OCI-LY1 (cell line): Measurements from ENCODE around the gene SGO2.

ENCODE experiments used
- H2AFZ ChIP-seq: fragments of 200-600 bp; sonication (generic), shearing (Covaris generic); 2 replicates; pipeline ENCODE4 v1.6.0; 2014; ENCODE audit warnings: antibody characterized with exemption, mild to moderate bottlenecking, low read length
- H3F3A ChIP-seq: fragments of 200-600 bp; sonication (generic), shearing (Covaris generic); 2 replicates; pipeline ENCODE4 v1.6.0; 2014; ENCODE audit warnings: mild to moderate bottlenecking, antibody characterized with exemption, low read length, moderate library complexity; ENCODE audit not compliant: insufficient read depth
- H3K27ac ChIP-seq: fragments of 200-600 bp; sonication (generic); 2 replicates; pipeline ENCODE4 v1.5.1; 2014; ENCODE audit warnings: low read length, mixed run types, mild to moderate bottlenecking, low read depth; ENCODE audit not compliant: poor library complexity, severe bottlenecking
- H3K27me3 ChIP-seq: fragments of 200-600 bp; sonication (generic); 2 replicates; pipeline ENCODE4 v1.6.0; 2014; ENCODE audit warnings: antibody characterized with exemption, mild to moderate bottlenecking, low read length, moderate library complexity; ENCODE audit not compliant: insufficient read depth
- H3K36me3 ChIP-seq: fragments of 200-600 bp; sonication (generic); 2 replicates; pipeline ENCODE4 v1.6.1; 2014; ENCODE audit warnings: mild to moderate bottlenecking, antibody characterized with exemption, low read length, moderate library complexity, mixed read lengths; ENCODE audit not compliant: insufficient read depth
- H3K4me1 ChIP-seq: fragments of 200-600 bp; sonication (generic); 2 replicates; pipeline ENCODE4 v1.5.1; 2014; ENCODE audit warnings: mild to moderate bottlenecking, low read length, moderate library complexity; ENCODE audit not compliant: insufficient read depth, severe bottlenecking
- H3K4me2 ChIP-seq: fragments of 200-600 bp; sonication (generic), shearing (Covaris generic); 2 replicates; pipeline ENCODE4 v1.6.1; 2014; ENCODE audit warnings: low read length
- H3K4me3 ChIP-seq: fragments of 200-600 bp; sonication (generic); 2 replicates; pipeline ENCODE4 v1.5.1; 2014; ENCODE audit warnings: low read length, low read depth, mild to moderate bottlenecking, mixed read lengths; ENCODE audit not compliant: poor library complexity, severe bottlenecking
- H3K79me2 ChIP-seq: fragments of 200-600 bp; shearing (Covaris generic); 2 replicates; pipeline ENCODE4 v1.6.1; 2016; ENCODE audit warnings: mixed run types, low read length, mixed read lengths; ENCODE audit not compliant: insufficient read depth
- H3K9ac ChIP-seq: fragments of 200-600 bp; sonication (generic), shearing (Covaris generic); 2 replicates; pipeline ENCODE4 v1.6.1; 2014; ENCODE audit warnings: mild to moderate bottlenecking, low read length, mixed read lengths
- H3K9me2 ChIP-seq: fragments of 200-600 bp; sonication (generic), shearing (Covaris generic); 2 replicates; pipeline ENCODE4 v1.6.1; 2014; ENCODE audit warnings: low read depth, mild to moderate bottlenecking, low read length, mixed read lengths
- H3K9me3 ChIP-seq: fragments of 200-600 bp; shearing (Covaris generic); 2 replicates; pipeline ENCODE4 v1.6.1; 2014; ENCODE audit warnings: low read length, mixed read lengths
- H4K20me1 ChIP-seq: fragments of 200-600 bp; sonication (generic), shearing (Covaris generic); 2 replicates; pipeline ENCODE4 v1.6.0; 2016; ENCODE audit warnings: mild to moderate bottlenecking, low read length; ENCODE audit not compliant: insufficient read depth
- EZH2 ChIP-seq: fragments of 200-600 bp; sonication (generic), shearing (Covaris generic); IDR thresholded peaks from 2 replicates; pipeline ENCODE4 v1.8.0; 2017; ENCODE audit warnings: borderline replicate concordance, mixed run types, mild to moderate bottlenecking, antibody characterized with exemption, low read length, moderate library complexity, mixed read lengths
- TF ChIP-seq, protein P1 (sequence below): fragments of 200-600 bp; sonication (generic), shearing (Covaris generic); IDR thresholded peaks from 2 replicates; pipeline ENCODE4 v1.5.1; 2017; ENCODE audit warnings: mild to moderate bottlenecking, antibody characterized with exemption, low read length, moderate library complexity, mixed read lengths

The SGO2 gene

DNA sequence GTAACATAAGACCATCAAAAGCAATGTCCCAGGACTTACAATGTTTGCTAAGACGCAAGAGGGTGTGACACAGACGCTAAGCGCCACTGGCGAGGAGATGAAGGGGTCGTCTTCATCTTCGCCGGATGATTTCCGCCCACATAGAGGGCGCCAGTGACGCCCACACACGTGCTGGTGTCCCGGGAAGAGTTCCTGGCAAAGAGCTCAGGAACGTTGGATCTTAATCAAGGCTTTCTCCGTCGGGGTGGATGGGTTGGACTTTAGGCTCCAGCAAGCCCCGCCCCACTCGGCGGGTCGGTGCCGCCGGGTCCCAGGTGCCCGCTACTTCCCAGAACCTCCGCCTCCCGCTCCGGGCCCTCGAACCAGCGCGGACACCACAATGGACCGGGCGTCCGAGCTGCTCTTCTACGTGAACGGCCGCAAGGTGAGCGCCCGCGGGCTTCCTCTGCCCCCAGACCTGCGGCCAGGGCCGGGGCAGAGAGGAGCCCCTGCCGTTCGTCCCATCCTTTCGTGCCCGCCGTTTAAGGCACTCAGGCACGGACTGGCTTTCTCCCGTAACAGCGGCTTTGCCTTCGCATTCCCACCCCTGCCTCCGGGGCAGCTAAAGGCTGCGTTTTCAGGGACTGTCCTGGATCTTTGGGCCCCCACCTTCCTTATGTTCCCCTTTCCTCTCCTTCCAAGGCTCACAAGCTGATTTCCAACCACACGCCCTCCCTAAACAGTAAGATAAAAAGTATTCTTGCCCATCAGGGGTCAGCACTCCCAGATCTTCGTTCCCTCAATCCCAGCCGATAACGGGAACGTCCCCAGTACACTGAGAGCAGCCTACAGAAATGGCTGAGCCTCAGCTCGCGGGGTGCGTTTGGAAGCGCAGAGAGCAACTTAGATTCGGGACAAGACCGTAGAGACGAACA is 60.0 kb downstream of the SGO2 start, which contains the start of gene AOX1:
TSS of gene AOX1 (plus strand) at position 285 of the 914 bp plus-strand sequence. CDS start at position 380, 95 bp downstream.
- Histone ChIP-seq H3K9me3 (no peaks in the 10 kb centered on the region), H3K36me3 (no peaks in the 10 kb centered on the region), H3K4me1 (peaks cover 79% of the 10 kb centered on the region), H3K4me2 (peak within 1 kb of the TSS; percentile 81), H2AFZ (no peak within 1 kb of the TSS), H3F3A (no peaks in the 10 kb centered on the region), H3K9me2 (no peaks in the 10 kb centered on the region), H3K27me3 (no peaks in the 10 kb centered on the region), H3K79me2 (no peaks in the 10 kb centered on the region), H3K4me3 (peak within 1 kb of the TSS; percentile 70), H3K27ac (peak within 1 kb of the TSS; percentile 84), H4K20me1 (no peaks in the 10 kb centered on the region), H3K9ac (peak within 1 kb of the TSS; percentile 82)
- TF ChIP-seq, protein P1, sequence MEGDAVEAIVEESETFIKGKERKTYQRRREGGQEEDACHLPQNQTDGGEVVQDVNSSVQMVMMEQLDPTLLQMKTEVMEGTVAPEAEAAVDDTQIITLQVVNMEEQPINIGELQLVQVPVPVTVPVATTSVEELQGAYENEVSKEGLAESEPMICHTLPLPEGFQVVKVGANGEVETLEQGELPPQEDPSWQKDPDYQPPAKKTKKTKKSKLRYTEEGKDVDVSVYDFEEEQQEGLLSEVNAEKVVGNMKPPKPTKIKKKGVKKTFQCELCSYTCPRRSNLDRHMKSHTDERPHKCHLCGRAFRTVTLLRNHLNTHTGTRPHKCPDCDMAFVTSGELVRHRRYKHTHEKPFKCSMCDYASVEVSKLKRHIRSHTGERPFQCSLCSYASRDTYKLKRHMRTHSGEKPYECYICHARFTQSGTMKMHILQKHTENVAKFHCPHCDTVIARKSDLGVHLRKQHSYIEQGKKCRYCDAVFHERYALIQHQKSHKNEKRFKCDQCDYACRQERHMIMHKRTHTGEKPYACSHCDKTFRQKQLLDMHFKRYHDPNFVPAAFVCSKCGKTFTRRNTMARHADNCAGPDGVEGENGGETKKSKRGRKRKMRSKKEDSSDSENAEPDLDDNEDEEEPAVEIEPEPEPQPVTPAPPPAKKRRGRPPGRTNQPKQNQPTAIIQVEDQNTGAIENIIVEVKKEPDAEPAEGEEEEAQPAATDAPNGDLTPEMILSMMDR, result peak; percentile 36
- TF ChIP-seq EZH2, result no peak

GRCh38 chr2:200586644-200586975 is 60.6 kb downstream of the SGO2 start:
- no peaks in the 10 kb centered on the region for H3K9me2 ChIP-seq
- H3K4me2 ChIP-seq, result peak overlapping the region; percentile 81
- peaks cover 78% of the 10 kb centered on the region for H3K4me1 ChIP-seq
- no peaks in the 10 kb centered on the region for H4K20me1 ChIP-seq
- H3K9me3 ChIP-seq, result no peaks in the 10 kb centered on the region
- H3K9ac ChIP-seq, result peak overlapping the region; percentile 82
- no peaks in the 10 kb centered on the region for H3K27me3 ChIP-seq
- H3K79me2 ChIP-seq, result no peaks in the 10 kb centered on the region
- no peak overlapping the region for H2AFZ ChIP-seq
- TF ChIP-seq, protein P1, result no peak
- TF ChIP-seq EZH2, result no peak
- peaks cover 6% of the 10 kb centered on the region; the same call in 1 of the 2 replicates for H3K36me3 ChIP-seq
- peak overlapping the region; percentile 70 for H3K4me3 ChIP-seq
- H3K27ac ChIP-seq, result peak overlapping the region; percentile 84
- no peaks in the 10 kb centered on the region for H3F3A ChIP-seq

GRCh38 chr2:200587007-200587616 is 61.1 kb downstream of the SGO2 start:
- H3K36me3 ChIP-seq, result peaks cover 8% of the 10 kb centered on the region; the same call in 1 of the 2 replicates
- no peaks in the 10 kb centered on the region for H3K79me2 ChIP-seq
- no peaks in the 10 kb centered on the region for H3F3A ChIP-seq
- TF ChIP-seq EZH2, result no peak
- TF ChIP-seq, protein P1, result no peak
- no peaks in the 10 kb centered on the region for H3K9me3 ChIP-seq
- H4K20me1 ChIP-seq, result no peaks in the 10 kb centered on the region
- peak overlapping the region; percentile 84 for H3K27ac ChIP-seq
- H3K9me2 ChIP-seq, result no peaks in the 10 kb centered on the region
- H3K4me3 ChIP-seq, result peak overlapping the region; percentile 70
- H3K4me1 ChIP-seq, result peaks cover 73% of the 10 kb centered on the region
- H3K9ac ChIP-seq, result peak overlapping the region; percentile 82
- H3K4me2 ChIP-seq, result peak overlapping the region; percentile 81
- no peaks in the 10 kb centered on the region for H3K27me3 ChIP-seq
- H2AFZ ChIP-seq, result no peak overlapping the region
